Fibroblast of peridontal ligament (primary cell): ENCODE data around the gene FAF1.
"Not testable (repeated sequence)": the region's sequence is repeated elsewhere in the genome, so short reads cannot be mapped to it uniquely, and the experiment has no call there.

Source experiments
- DNase-seq: peaks from one replicate; pipeline ENCODE4 v3.0.0-alpha.2; 2010; ENCODE audit errors: extremely low read depth

FAF1 gene

DNA sequence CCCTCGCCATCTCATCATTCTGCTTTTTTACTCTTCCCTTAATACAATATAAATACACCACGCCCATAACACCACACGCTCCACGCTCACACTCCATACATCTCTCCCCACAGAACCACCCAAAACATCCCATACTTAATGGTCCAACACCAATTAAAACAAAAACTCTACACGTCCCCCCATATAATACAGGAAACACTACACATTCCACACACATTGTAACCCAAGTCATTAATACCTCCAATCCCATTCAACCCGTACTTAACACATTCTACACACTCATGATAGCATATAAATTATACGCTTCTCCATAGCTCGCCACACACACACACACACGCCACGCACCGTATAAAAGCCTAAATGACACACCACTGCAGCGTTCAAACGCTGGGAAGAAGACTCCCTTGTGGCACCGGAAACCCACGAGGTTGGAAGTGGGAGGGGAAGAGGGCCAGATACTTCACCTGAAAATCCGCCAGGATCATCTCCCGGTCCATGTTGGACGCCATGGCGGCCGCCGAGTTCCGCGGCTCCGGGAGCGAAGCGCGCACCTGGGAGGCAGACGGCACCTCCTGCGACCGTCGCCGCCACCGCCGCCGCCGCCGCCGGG, 659 bp downstream of the FAF1 start:
- DNase-seq: peak; percentile 33

DNA sequence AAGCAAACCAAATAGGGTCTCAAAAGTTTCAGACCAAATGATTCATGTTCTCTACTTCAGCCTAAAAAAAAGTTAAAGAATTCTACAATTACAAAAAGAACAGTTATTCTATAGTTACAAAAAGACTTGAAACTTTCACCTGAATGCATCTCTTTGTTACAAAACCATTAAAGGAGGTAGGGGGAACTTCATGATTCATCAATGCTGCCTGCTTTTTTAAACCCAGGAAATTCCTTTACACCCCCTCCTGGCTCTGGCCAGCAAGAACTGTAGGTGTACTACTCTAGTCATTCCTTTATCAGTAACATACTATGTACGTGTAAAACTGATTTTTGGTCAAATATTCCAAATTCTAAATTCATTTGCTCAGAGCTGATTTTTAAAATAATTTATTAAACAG, 5.0 kb downstream of the FAF1 start:
- no peak for DNase-seq

DNA sequence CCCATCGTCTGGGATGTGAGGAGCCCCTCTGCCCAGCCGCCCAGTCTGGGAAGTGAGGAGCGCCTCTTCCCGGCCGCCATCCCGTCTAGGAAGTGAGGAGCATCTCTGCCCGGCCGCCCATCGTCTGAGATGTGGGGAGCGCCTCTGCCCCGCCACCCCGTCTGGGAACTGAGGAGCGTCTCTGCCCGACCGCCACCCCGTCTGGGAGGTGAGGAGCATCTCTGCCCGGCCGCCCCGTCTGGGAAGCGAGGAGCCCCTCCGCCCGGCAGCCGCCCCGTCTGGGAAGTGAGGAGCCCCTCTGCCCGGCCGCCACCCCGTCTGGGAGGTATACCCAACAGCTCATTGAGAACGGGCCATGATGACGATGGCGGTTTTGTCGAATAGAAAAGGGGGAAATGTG, 7.5 kb downstream of the FAF1 start:
- not testable (repeated sequence) for DNase-seq

DNA sequence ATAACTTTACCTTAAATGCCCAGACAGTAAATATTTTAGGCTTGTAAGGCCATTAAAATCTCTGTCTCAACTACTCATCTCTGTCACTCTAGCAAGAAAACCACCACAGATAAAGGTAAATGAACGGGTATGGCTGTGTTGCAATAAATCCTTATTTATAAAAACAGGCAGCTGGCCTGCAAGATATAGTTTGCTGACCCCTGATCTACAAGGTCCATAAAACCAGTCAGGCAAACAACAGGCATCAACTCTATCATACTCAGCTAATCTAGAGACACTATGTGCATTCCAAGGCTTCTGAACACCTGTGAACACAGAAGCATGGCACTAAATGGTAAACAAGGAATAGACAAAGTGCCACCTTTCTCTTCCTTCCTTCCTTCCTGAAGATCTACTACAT, 9.7 kb downstream of the FAF1 start:
- DNase-seq: no peak

DNA sequence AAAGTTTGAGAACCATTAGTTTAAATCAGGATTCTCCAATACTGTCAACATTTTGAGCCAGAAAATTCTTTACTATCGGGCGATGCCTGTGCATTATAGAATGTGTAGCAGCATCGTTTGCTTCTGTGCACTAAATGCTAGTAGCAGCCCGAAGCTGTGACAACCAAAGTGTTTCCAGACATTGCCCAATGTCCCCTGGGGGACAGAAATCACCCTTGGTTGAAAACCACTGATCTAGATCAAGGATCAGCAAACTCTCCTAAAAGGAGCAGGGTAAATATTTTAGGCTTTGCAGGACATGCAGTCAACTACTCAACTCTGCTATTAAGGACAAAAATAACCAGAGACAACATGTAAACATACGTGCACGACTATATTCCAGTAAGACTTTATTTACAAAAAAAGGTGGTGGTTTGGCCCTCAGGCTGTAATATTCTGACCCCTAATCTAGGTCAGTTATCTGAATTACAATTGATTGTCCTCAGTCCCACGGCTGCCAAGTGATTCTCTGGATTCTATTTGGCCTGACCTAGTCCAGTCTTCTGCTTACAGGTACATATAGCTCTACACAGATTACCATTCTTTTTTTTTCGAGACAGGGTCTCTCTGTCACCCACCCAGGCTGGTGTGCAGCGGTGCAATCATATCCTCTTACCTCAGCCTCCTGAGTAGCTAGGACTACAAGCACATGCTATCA, 10.6 kb downstream of the FAF1 start:
- DNase-seq: no peak

DNA sequence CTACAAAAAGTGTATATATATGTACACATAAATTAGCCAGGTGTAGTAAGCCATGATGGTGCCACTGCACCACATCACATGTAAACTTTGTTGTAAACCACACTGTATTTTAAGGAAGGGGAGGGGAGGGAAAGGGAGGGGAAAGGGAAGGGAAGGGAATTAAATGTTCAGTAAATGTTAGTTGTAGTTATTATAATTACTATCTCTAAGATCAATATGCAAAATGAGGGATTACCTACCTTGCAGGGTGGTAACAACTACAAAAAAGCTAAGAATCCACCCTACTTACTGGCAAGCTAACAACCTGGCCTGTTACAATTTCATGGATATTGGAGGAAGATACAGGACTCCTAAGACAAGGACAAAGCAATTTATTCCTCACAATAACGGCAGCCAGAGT, 17.7 kb downstream of the FAF1 start:
- no peak for DNase-seq

DNA sequence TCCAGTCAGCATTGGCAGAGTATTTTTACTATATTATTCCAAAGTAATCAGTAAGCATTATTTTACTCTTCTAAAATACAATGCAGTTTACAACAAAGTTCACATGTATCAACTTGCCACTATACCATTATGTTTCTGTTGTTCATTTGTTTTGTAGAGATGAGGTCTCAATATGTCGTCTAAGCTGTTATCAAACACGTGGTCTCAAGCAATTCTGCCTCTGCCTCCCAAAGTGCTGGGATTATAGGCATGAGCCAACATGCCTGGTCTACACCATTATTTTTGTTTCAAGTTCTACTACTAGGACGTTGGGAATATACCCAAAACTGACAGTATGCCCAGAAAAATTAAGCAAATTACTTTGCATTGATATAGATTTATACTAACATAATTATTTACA, 19.8 kb downstream of the FAF1 start:
- no peak for DNase-seq

DNA sequence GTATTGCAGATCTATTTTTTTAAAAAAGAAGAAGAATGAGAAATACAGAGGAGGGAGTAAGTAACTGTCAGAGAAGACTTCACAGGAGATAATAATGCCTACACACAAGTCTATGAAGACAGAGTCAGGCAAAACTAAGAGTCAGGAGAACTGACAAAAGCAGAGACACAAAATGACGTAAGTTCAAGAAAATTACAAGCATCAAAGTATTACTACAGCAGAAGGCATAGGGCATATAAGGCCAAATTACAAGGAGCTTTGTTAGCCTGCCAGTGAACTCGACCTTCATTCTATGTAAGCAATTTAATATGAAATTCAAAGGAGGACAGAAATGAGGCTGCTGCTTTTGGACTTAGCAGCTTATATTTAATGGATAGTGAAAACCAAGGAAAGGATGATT, 23.7 kb downstream of the FAF1 start:
- DNase-seq: peak; percentile 63

DNA sequence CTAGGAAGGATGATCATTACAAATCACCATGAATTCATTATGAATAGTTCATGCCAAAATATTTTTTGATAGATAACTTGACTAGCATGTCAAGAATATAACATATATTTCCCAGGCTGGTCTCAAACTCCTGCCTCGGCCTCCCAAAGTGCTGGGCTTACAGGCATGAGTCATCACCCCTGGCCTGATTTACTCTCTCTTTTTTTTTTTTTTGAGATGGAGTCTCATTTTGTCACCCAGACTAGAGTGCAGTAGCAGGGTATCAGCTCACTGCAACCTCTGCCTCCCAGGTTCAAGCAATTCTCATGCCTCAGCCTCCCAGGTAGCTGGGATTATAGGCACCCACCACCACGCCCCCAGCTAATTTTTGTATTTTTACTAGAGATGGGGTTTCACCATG, 24.8 kb downstream of the FAF1 start:
- DNase-seq: not testable (repeated sequence)

DNA sequence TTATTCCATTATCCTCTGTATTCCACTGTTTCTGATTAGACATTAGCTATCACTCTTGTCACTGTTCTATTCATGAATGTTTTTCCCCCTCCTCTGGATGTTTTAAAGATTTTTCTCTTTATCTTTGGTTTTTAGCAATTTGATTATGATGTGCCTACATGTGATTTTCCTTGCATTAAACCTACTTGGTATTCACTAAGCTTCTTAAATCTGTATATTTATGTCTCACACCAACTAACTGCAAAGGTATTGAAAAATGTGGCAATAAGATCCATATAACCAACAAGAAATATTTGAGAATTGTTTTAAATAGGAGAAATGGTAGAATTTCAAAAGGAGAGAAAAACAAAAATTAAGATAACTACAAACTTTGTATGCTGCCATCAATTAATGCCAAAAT, 25.2 kb downstream of the FAF1 start:
- no peak for DNase-seq

DNA sequence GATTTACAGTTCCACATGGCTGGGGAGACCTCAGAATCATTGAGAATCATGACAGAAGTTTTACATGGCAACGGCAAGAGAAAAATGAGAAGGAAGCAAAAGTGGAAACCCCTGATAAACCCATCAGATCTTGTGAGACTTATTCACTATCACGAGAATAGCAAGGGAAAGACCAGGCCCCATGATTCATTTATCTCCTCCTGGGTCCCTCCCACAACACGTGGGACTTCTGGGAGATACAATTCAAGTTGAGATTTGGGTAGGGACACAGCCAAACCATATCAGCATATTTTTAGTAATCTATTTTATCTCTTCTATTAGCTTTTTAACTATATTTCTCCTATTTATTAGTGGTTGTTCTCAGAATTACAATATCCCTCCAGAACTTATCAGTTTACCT, 26.3 kb downstream of the FAF1 start:
- DNase-seq: not testable (repeated sequence)

DNA sequence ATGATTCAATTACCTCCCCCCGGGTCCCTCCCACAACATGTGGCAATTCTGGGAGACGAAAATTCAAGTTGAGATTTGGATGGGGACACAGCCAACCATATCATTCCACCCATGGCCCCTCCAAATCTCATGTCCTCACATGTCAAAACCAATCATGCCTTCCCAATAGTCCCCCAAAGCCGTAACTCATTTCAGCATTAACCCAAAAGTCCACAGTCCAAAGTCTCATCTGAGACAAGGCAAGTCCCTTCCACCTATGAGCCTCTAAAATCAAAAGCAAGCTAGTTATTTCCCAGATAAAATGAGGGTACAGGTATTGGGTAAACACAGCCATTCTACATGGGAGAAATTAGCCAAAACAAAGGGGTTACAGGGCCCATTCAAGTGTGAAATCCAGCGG, 28.0 kb downstream of the FAF1 start:
- not testable (repeated sequence) for DNase-seq

DNA sequence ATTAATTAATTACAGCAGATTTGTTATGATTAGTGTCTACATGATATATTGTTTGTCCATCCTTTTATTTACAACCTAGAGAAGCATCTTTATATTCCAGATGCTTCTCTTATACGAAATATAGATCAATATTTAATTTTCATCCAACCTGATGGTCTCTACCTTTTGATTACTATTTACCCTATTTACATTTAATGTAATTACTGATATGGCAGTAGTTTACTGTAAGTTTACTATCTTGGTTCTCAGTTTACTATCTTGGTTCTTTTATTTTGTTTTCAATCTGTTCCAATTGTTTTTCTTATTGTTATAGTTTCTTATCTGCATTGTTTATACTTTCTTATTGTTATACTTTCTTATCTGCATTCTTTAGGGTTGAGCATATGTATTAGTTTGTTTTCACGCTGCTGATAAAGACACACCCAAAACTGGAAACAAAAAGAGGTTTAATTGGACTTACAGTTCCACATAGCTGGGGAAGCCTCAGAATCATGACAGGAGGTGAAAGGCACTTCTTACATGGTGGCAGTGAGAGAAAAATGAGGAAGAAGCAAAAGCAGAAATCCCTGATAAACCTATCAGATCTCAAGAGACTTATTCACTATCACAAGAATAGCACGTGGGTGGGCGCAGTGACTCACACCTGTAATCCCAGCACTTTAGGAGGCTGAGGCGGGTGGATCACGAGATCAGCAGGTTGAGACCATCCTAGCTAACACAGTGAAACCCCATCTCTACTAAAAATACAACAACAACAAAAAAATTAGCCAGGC, 28.9 kb downstream of the FAF1 start:
- DNase-seq: no peak

DNA sequence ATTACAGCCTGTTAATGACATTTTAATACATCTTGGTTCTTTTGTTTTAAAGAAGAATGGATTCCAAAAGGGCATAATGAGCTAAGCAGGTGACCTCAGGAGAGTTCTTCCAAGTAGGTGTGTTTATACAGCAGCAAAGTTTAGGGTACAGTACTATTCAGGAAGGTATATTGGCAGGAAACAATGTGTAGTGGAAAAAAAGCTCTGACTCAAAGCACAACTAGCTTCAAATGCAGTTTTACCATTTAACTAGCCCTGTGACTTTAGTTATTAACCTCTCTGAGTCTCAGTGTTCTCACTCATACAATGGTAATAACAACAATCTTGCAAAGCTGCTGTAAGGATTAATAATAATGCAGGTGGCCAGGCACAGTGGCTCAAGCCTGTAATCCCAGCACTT, 29.9 kb downstream of the FAF1 start:
- no peak for DNase-seq

DNA sequence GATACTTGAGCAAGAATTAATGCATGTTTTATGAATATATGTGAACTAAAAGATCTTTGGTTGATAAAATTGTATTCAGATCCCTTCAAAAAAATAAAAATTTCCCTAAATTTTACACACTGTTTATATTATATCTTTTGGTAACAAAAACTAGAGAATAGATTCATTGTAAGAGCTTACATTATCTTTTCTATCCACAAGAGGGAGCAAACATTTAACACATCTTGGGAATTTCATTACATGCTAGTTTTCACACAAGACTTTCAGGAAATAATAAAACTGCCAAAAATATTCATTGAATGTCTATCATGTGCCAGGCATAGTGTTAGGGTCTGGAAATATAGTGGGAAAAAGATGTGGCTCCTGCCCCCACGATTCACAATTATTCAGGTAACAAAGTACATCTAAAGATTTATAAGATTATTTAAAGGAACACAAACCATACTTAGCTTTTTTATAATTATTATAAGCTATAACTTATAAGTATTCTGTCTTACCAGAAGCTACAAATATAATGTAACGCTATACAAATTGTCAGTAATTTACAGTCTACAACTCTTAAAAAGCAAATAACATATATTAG, 30.6 kb downstream of the FAF1 start:
- peak; percentile 78 for DNase-seq

DNA sequence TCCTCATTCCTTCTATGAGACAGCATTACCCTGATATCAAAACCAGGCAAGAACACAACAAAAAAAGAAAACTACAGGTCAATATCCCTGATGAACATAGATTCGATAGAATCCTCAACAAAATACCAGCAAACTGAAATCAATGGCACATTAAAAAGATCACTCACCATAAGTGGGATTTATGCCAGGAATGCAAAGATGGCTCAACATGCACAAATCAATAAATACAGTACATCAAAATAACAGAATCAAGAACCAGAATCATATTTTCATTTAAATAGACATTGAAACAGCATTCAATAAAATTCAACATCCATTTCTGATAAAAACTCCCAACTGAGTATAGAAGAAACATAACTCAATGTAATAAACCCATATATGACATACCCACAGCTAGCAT, 36.5 kb downstream of the FAF1 start:
- no peak for DNase-seq

DNA sequence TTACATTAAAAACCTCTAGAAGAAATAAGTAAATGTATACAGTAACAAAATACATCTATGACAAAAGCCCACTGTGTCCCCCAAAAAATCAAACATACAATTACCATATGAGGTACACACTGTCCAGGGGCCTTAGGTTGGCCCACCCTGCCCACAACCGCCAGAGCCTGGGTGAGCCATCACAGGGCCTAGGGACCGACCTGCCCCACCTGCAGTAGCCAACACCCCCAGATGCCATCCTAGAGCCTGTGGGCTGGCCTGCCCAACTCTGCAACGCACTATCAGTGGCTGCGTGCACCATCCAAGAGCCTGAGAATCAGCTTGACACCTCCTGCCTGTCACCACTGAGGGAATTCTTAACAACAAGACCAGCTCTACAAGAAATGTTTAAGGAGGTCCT, 39.0 kb downstream of the FAF1 start:
- no peak for DNase-seq

DNA sequence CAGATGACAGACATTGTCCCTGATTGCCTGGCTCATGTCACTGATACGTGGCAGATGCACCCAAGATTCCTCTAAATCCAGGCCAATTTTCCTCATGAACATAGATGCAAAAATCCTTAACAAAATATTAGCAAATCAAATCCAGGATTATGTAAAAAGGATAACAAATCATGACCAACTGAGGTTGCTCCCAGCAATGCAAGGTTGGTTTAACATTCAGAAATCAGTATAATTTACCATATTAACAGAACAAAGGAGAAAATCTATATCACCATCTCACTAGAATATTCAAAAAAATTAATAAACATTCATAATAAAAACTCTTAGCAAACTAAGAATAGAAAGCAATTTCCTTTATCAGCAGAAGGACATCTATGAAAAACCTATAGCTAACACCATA, 39.7 kb downstream of the FAF1 start:
- DNase-seq: no peak

DNA sequence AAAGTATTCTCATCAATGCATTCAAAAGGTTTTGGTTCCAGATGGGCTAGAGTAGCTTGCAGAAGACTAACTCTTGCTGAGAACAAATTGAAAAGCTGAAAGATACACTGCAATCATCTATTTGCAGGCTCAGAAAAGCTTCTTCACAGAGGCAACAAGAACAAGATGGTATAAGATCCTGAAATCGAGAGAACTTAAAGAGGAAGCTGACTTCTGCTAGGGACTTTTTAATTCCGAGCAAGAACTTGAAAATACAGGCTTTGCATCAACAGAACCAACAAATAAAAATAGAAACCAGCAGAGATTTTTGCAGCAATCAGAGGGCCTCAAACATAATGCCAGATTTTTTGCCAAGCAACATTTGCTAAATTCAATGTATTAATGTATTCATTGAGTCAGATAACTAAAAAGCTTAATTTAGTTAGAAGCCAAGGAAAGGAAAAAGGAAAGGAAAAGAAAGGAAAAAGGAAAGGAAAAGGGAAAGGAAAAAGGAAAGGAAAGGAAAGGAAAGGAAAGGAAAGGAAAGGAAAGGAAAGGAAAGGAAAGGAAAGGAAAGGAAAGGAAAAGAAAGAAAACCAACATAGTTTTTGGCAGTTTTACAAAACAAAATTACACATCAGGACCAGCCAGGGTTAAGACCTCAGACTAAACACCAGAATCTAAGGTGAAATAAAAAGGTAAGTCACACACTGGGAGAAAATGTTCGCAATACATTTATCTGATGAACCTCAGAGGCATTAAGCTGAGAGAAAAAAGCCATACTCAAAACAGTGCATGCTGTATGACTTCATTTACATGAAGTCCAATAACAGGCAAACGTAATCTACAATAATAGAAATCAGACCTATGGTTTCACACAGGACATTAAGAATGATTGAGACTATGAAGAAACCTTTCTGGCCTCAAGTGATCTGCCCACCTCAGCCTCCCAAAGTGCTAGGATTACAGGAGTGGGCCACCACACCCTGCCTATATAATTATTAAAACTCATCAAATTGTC, 42.6 kb downstream of the FAF1 start:
- DNase-seq: no peak

DNA sequence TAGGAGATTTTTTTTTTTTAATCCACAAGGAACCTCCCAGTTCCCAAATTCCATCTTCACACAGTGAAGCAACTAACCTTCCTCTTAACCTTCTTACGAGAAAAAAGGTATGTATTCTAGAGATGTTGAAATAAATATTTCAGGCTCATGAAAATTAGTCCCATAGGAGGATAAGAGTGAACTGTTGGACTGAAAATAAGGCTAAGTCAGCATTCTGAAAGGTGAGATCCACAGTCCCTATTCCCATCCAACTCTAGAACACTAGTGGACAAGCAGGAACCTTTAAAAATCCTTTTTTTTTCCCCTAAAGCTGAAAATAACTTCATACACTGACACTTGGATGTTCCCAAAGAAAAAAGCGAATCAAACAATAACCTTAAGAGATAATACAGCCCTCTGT, 44.4 kb downstream of the FAF1 start:
- DNase-seq: no peak

DNA sequence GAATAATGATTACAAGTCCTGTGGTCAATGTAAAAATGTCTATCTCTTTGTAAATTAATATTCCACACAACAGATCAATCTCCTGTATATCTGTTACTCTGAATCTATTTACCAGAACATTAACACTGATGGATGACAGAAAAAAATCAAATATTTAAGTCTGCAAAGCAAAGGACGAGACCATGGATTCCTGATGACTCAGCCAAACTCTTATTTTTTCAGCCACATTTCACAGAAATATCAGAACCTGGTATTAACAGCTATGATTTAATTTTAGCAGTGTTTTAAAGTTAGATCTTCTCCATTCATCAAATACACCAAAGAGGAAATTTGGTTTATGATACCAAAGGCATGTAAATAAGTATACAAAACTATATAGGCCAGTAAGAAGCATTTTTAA, 46.1 kb downstream of the FAF1 start:
- no peak for DNase-seq

DNA sequence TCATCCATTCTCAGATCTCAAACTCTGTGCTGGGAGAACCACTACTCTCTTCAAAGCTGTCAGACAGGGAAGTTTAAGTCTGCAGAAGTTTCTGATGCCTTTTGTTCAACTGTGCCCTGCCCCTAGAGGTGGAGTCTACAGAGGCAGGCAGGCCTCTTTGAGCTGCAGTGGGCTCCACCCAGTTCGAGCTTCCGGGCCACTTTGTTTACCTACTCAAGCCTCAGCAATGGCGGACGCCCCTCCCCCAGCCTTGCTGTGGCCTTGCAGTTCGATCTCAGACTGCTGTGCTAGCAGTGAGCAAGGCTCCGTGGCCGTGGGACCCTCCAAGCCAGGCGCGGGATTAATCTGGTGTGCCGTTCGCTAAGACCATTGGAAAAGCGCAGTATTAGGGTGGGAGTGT, 49.7 kb downstream of the FAF1 start:
- DNase-seq: not testable (repeated sequence)
